Hepatocyte (in vitro differentiated cells): Measurements from ENCODE around the gene KIN. TPM values are rescaled to one million over a fixed set of nuclear protein-coding genes. Genes with fewer than 3 reads are reported as not detected.

ENCODE experiments used
- DNase-seq: peaks from one replicate; pipeline ENCODE4 v3.0.0-alpha.2; 2016; ENCODE audit warnings: low spot score
- H2AFZ ChIP-seq: fragments of 200-600 bp; sonication (generic); 2 replicates; pipeline ENCODE4 v1.6.0; 2016; ENCODE audit warnings: antibody characterized with exemption, mild to moderate bottlenecking
- H3K27ac ChIP-seq: fragments of 200-600 bp; sonication (generic); 2 replicates; pipeline ENCODE4 v1.5.1; 2016; ENCODE audit warnings: mild to moderate bottlenecking
- H3K27me3 ChIP-seq: fragments of 200-600 bp; sonication (generic); 2 replicates; pipeline ENCODE4 v1.6.1; 2016
- H3K36me3 ChIP-seq: fragments of 200-600 bp; sonication (generic); replicated peaks from 2 replicates; pipeline ENCODE4 v1.5.1; 2016; ENCODE audit warnings: low read depth; ENCODE audit not compliant: insufficient read depth
- H3K4me1 ChIP-seq: fragments of 200-600 bp; sonication (generic); 2 replicates; pipeline ENCODE4 v1.5.1; 2016; ENCODE audit warnings: mild to moderate bottlenecking, moderate library complexity; ENCODE audit not compliant: insufficient read depth
- H3K4me2 ChIP-seq: fragments of 200-600 bp; sonication (generic); 2 replicates; pipeline ENCODE4 v1.6.0; 2016
- H3K4me3 ChIP-seq: fragments of 200-600 bp; sonication (generic); 2 replicates; pipeline ENCODE4 v1.5.1; 2016; ENCODE audit warnings: mild to moderate bottlenecking
- H3K79me2 ChIP-seq: fragments of 200-600 bp; sonication (generic); 2 replicates; pipeline ENCODE4 v1.6.0; 2017; ENCODE audit warnings: mild to moderate bottlenecking
- H3K9me2 ChIP-seq: fragments of 200-600 bp; sonication (generic); replicated peaks from 2 replicates; pipeline ENCODE4 v1.6.0; 2017; ENCODE audit warnings: mild to moderate bottlenecking; ENCODE audit not compliant: insufficient read depth
- H3K9me3 ChIP-seq: fragments of 200-600 bp; sonication (generic); 2 replicates; pipeline ENCODE4 v1.5.1; 2016; ENCODE audit warnings: low read depth, mild to moderate bottlenecking
- H4K20me1 ChIP-seq: fragments of 200-600 bp; sonication (generic); 2 replicates; pipeline ENCODE4 v1.6.0; 2016; ENCODE audit warnings: mild to moderate bottlenecking; ENCODE audit not compliant: insufficient read depth, poor library complexity, severe bottlenecking
- CTCF ChIP-seq: fragments of 200-600 bp; sonication (generic); IDR thresholded peaks from 2 replicates; pipeline ENCODE4 v1.5.1; 2016; ENCODE audit warnings: antibody characterized with exemption, mild to moderate bottlenecking; ENCODE audit not compliant: poor library complexity
- EZH2 ChIP-seq: fragments of 200-600 bp; sonication (generic); IDR thresholded peaks from 2 replicates; pipeline ENCODE4 v1.6.1; 2016; ENCODE audit warnings: antibody characterized with exemption, mild to moderate bottlenecking, borderline replicate concordance
- EZH2phosphoT487 ChIP-seq: fragments of 200-600 bp; sonication (generic); IDR thresholded peaks from one replicate; pipeline ENCODE4 v1.6.1; 2018; ENCODE audit warnings: antibody characterized with exemption, mild to moderate bottlenecking, low read depth, moderate library complexity; ENCODE audit not compliant: unreplicated experiment, severe bottlenecking
- WGBS: methylation state at CpG from one replicate; pipeline ENCODE4 v1.1.6; 2016; ENCODE audit warnings: low lambda C conversion rate; ENCODE audit errors: missing lambda C conversion rate; 5-methylcytosine and 5-hydroxymethylcytosine counted together
- polyA plus RNA-seq: library from polyadenylated mRNA; unstranded; fragments of >200 nt; fragmentation: Nextera tagmentation; extraction: Ambion mirVana; gene quantifications from 2 replicates; pipeline ENCODE4 v1.2.1, GENCODE V29; 2016
- total RNA-seq: library from RNA; depleted of rRNA; stranded (reverse); fragments of >200 nt; gene quantifications from 2 replicates; pipeline ENCODE4 v1.2.3, GENCODE V29; 2014

The KIN gene
- total and polyA plus RNA-seq, 2 experiments from 2014 or later = 10.6 to 11.4 TPM

GRCh38 chr10:7833210-7833609 is 45.4 kb upstream of the KIN start:
- peaks cover 59% of the 10 kb centered on the region for H3K79me2 ChIP-seq
- no peaks in the 10 kb centered on the region for H3K4me1 ChIP-seq
- no peaks in the 10 kb centered on the region for H3K9me2 ChIP-seq
- H2AFZ ChIP-seq = no peak overlapping the region
- no peak overlapping the region for H3K4me2 ChIP-seq
- no peak overlapping the region for H3K27ac ChIP-seq
- no peaks in the 10 kb centered on the region for H4K20me1 ChIP-seq
- DNase-seq = no peak
- H3K27me3 ChIP-seq = no peaks in the 10 kb centered on the region
- TF ChIP-seq EZH2phosphoT487 (no peak), CTCF (no peak), EZH2 (no peak)
- no peaks in the 10 kb centered on the region for H3K9me3 ChIP-seq
- no peaks in the 10 kb centered on the region for H3K36me3 ChIP-seq
- no peak overlapping the region for H3K4me3 ChIP-seq

GRCh38 chr10:7832060-7832459 is 44.3 kb upstream of the KIN start:
- Histone ChIP-seq H3K4me1 (no peaks in the 10 kb centered on the region), H4K20me1 (no peaks in the 10 kb centered on the region), H3K27me3 (no peaks in the 10 kb centered on the region), H3K36me3 (no peaks in the 10 kb centered on the region), H3K79me2 (peaks cover 53% of the 10 kb centered on the region), H3K9me2 (no peaks in the 10 kb centered on the region), H3K4me3 (no peak overlapping the region), H3K27ac (no peak overlapping the region), H2AFZ (no peak overlapping the region), H3K9me3 (no peaks in the 10 kb centered on the region), H3K4me2 (no peak overlapping the region)
- no peak for TF ChIP-seq EZH2
- TF ChIP-seq CTCF = no peak
- TF ChIP-seq EZH2phosphoT487 = no peak
- no peak for DNase-seq
- 74% methylated on average over 1 of the region's 1 CpG for WGBS

- Histone ChIP-seq H3K27ac (no peak overlapping the region), H3K27me3 (no peaks in the 10 kb centered on the region), H3K4me3 (no peak overlapping the region), H3K9me3 (no peaks in the 10 kb centered on the region), H3K9me2 (no peaks in the 10 kb centered on the region), H3K4me2 (no peak overlapping the region), H2AFZ (no peak overlapping the region), H4K20me1 (no peaks in the 10 kb centered on the region), H3K36me3 (no peaks in the 10 kb centered on the region), H3K79me2 (peaks cover 40% of the 10 kb centered on the region), H3K4me1 (no peaks in the 10 kb centered on the region)
- TF ChIP-seq CTCF = no peak
- no peak for TF ChIP-seq EZH2
- no peak for TF ChIP-seq EZH2phosphoT487
- no peak for DNase-seq
- WGBS = 97% methylated on average over 10 of the region's 10 CpGs
Measured at GRCh38 chr10:7829289-7829834, 41.6 kb upstream of the KIN start.

GRCh38 chr10:7826971-7827370 is 39.2 kb upstream of the KIN start:
- 63% methylated on average over 4 of the region's 4 CpGs for WGBS
- H3K9me2 ChIP-seq = no peaks in the 10 kb centered on the region

More at GRCh38 chr10:7826971-7827370, 39.2 kb upstream of the KIN start:
- H3K27me3 ChIP-seq = no peaks in the 10 kb centered on the region
- H3K9me3 ChIP-seq = no peaks in the 10 kb centered on the region
- DNase-seq = peak; percentile 46
- H4K20me1 ChIP-seq = no peaks in the 10 kb centered on the region
- peaks cover 34% of the 10 kb centered on the region for H3K79me2 ChIP-seq
- no peak overlapping the region for H3K4me2 ChIP-seq
- H3K27ac ChIP-seq = no peak overlapping the region
- no peak overlapping the region for H2AFZ ChIP-seq
- H3K4me3 ChIP-seq = no peak overlapping the region
- no peaks in the 10 kb centered on the region for H3K36me3 ChIP-seq
- TF ChIP-seq EZH2phosphoT487 (no peak), CTCF (no peak), EZH2 (no peak)
- no peaks in the 10 kb centered on the region for H3K4me1 ChIP-seq
